Measurements from ENCODE around the gene CCNY.

DNA sequence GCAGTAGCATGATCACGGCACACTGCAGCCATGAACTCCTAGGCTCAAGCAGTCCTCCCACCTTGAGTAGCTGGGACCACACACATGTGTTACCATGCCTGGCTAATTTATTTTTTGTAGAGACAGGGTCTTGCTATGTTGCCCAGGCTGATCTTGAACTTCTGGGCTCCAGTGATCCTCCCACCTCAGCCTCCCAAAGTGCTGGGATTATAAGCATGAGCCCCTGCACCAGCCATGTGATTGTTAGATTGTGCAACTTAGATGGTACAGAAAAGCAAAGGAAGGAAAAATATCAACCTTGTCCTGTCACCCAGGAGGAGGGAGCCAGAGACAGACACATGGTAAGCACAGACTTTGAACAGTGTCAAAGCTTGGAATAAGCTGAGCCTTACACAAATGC lies 73.5 kb downstream of the CCNY start:
- TF ChIP-seq, protein P1, sequence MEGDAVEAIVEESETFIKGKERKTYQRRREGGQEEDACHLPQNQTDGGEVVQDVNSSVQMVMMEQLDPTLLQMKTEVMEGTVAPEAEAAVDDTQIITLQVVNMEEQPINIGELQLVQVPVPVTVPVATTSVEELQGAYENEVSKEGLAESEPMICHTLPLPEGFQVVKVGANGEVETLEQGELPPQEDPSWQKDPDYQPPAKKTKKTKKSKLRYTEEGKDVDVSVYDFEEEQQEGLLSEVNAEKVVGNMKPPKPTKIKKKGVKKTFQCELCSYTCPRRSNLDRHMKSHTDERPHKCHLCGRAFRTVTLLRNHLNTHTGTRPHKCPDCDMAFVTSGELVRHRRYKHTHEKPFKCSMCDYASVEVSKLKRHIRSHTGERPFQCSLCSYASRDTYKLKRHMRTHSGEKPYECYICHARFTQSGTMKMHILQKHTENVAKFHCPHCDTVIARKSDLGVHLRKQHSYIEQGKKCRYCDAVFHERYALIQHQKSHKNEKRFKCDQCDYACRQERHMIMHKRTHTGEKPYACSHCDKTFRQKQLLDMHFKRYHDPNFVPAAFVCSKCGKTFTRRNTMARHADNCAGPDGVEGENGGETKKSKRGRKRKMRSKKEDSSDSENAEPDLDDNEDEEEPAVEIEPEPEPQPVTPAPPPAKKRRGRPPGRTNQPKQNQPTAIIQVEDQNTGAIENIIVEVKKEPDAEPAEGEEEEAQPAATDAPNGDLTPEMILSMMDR (IDR thresholded peaks at IDR 0.05): no peak
- TF ChIP-seq POLR2AphosphoS5 (IDR thresholded peaks at IDR 0.05) (no peak), EP300 (IDR thresholded peaks at IDR 0.05) (no peak), POLR2A (IDR thresholded peaks at IDR 0.05) (no peak)
